ENCODE data around the gene DSCAM.

DSCAM gene

GRCh38 chr21:40130476-40130875 lies 716.5 kb downstream of the DSCAM start:
- no peak for DNase-seq (ENCODE audit: extremely low read depth, low read depth)
- no peak for TF ChIP-seq CTCF (IDR thresholded peaks at IDR 0.05; ENCODE audit: low read depth, low read length, missing control alignments)
- H3K4me3 ChIP-seq (replicated peaks; ENCODE audit: low read depth, low read length) = no peak overlapping the region

- DNase-seq (ENCODE audit: extremely low read depth, low read depth) = no peak
- H3K4me3 ChIP-seq (replicated peaks; ENCODE audit: low read depth, low read length) = no peak overlapping the region
- TF ChIP-seq CTCF (IDR thresholded peaks at IDR 0.05; ENCODE audit: low read depth, low read length, missing control alignments) = no peak
These were observed 717.1 kb downstream of the DSCAM start for GRCh38 chr21:40129809-40130208.

DNA sequence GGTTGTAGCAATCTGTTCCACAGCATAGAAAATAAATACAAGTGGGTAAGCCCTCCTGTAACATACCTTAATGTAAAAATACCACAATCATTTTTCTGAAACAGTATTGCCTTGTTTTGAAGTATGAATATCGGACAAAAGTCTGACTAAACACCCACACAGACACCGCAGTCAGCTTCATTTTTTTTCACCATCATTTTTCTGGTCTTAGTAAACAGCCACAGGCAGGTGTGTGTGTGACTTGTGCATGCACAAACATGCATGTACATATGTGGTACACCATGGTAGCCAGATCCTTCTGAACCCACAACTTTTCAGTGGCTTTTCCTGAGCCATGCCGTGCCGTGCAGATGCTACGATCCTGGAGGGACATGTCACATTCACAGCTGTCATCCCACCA lies 718.1 kb downstream of the DSCAM start:
- TF ChIP-seq CTCF (IDR thresholded peaks at IDR 0.05; ENCODE audit: low read depth, low read length, missing control alignments) = no peak
- DNase-seq (ENCODE audit: extremely low read depth, low read depth) = no peak
- H3K4me3 ChIP-seq (replicated peaks; ENCODE audit: low read depth, low read length) = no peak overlapping the region

DNA sequence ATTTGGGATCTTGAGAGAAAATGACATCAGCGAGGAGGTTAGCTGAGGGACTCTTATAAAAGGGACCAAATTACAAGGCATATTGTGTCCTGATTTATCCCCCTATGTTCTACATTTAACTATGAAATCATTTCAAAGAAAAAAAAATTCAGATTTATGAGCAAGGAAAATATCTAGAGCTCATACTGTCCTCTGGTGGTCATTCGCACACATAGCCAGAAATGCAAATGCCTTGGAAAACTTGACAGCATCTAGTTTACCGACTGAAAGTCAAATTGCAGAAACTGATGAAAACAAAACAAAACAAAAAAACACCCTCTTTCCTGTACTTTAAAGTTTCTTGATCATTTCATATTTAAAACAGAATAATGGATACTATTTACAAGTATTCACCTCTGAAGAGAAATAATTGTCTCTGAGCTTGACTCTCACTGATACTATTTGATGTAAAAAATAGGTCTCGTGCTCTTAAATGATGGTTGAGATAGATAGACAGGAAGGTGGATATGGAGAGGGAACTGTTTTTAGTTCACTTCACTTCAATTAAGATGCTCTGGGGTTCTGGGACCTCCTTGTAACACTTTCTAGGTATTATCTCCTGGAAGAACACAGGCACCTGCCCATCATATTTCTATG lies 725.9 kb downstream of the DSCAM start:
- DNase-seq (ENCODE audit: extremely low read depth, low read depth) = no peak
- TF ChIP-seq CTCF (IDR thresholded peaks at IDR 0.05; ENCODE audit: low read depth, low read length, missing control alignments) = peak; percentile 40
- no peak overlapping the region for H3K4me3 ChIP-seq (replicated peaks; ENCODE audit: low read depth, low read length)

- DNase-seq (ENCODE audit: extremely low read depth, low read depth) = no peak
- TF ChIP-seq CTCF (IDR thresholded peaks at IDR 0.05; ENCODE audit: low read depth, low read length, missing control alignments) = no peak
- H3K4me3 ChIP-seq (replicated peaks; ENCODE audit: low read depth, low read length) = no peak overlapping the region
These were observed 728.4 kb downstream of the DSCAM start for GRCh38 chr21:40118527-40118926.

DNA sequence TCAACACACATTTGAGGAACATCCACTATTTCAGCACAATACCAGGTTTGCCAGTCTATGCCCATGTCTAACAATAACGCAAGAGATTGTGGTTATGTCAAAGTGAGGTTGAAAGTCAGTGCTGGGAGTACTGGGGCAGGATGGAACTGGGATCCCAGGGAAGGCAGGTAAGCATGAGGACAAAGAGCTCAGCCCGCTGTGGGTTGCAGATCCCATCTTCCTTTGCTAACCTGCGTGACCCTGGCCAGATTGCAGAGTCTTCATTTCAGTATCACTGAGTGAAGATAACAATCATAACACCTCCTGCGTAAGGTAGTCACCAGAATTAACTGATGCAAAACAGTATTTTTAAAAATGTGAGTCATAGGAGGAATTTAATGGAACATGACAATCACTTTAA lies 729.7 kb downstream of the DSCAM start:
- no peak overlapping the region for H3K4me3 ChIP-seq (replicated peaks; ENCODE audit: low read depth, low read length)
- DNase-seq (ENCODE audit: extremely low read depth, low read depth) = no peak
- no peak for TF ChIP-seq CTCF (IDR thresholded peaks at IDR 0.05; ENCODE audit: low read depth, low read length, missing control alignments)

GRCh38 chr21:40115775-40116174 lies 731.2 kb downstream of the DSCAM start:
- no peak overlapping the region for H3K4me3 ChIP-seq (replicated peaks; ENCODE audit: low read depth, low read length)
- DNase-seq (ENCODE audit: extremely low read depth, low read depth) = no peak
- TF ChIP-seq CTCF (IDR thresholded peaks at IDR 0.05; ENCODE audit: low read depth, low read length, missing control alignments) = no peak
